Thoracic aorta (tissue), 2 donors: ENCODE results near the gene FOXP1. TPM values are rescaled to one million over a fixed set of nuclear protein-coding genes. Genes with fewer than 3 reads are reported as not detected.

ENCODE experiments used
- ATAC-seq: fragments of 150-250 bp; one replicate; pipeline ENCODE4 v1.8.0; 2017; ENCODE audit warnings: low read depth; ENCODE audit not compliant: insufficient number of reproducible peaks, low FRiP score
- DNase-seq: peaks from one replicate; pipeline ENCODE4 v3.0.0-alpha.2; 2020; ENCODE audit warnings: low spot score
- H3K27ac ChIP-seq, 2 donors: fragments of 200-600 bp; sonication (generic); 1 replicate in 1 of 2; 2 replicates in 1 of 2; pipeline ENCODE4 v1.5.1; 2016; ENCODE audit warnings: mild to moderate bottlenecking in 2 of 2, moderate library complexity in 2 of 2
- H3K27me3 ChIP-seq: fragments of 200-600 bp; sonication (generic); replicated peaks from 2 replicates; pipeline ENCODE4 v1.6.0; 2016; ENCODE audit warnings: mild to moderate bottlenecking; ENCODE audit not compliant: insufficient read depth
- H3K36me3 ChIP-seq: fragments of 200-600 bp; sonication (generic); one replicate; pipeline ENCODE4 v1.5.1; 2016
- H3K4me1 ChIP-seq, 2 donors: fragments of 200-600 bp; sonication (generic); 1 replicate in 1 of 2; 2 replicates in 1 of 2; pipeline versions ENCODE4 v1.5.1 to v1.6.0; 2016; ENCODE audit warnings: low read depth in 2 of 2, mild to moderate bottlenecking in 1 of 2; ENCODE audit not compliant: control insufficient read depth in 1 of 2
- H3K4me3 ChIP-seq: fragments of 200-600 bp; sonication (generic); 2 replicates; pipeline ENCODE4 v1.5.1; 2016; ENCODE audit warnings: mild to moderate bottlenecking
- H3K9me3 ChIP-seq: fragments of 200-600 bp; sonication (generic); 2 replicates; pipeline ENCODE4 v1.5.1; 2016
- CTCF ChIP-seq: fragments of 200-600 bp; sonication (generic); IDR thresholded peaks from one replicate; pipeline ENCODE4 v1.5.1; 2019; ENCODE audit warnings: antibody characterized with exemption
- total RNA-seq, 2 donors: library from RNA; depleted of rRNA; stranded (reverse); fragments of >200 nt; gene quantifications; one replicate each; pipeline versions ENCODE4 v1.1.0 to v1.2.3, GENCODE V29; 2016

FOXP1 gene
- total RNA-seq, 2 donors from 2014 or later, result 176 to 255 TPM

- DNase-seq (no peak), ATAC-seq (no peak)
- no peaks in the 10 kb centered on the region for H3K36me3 ChIP-seq
- no peak overlapping the region for H3K4me3 ChIP-seq
- H3K9me3 ChIP-seq, result no peaks in the 10 kb centered on the region
- H3K27me3 ChIP-seq, result no peaks in the 10 kb centered on the region
- peaks cover 13 to 90% of the 10 kb centered on the region in 2 donors for H3K4me1 ChIP-seq
- H3K27ac ChIP-seq, result peak overlapping the region; percentile 29 to 46
- TF ChIP-seq CTCF, result no peak
Measured at GRCh38 chr3:71077070-71077469, 506.5 kb downstream of the FOXP1 start.

- peaks cover 10 to 92% of the 10 kb centered on the region in 2 donors for H3K4me1 ChIP-seq
- H3K4me3 ChIP-seq, result no peak overlapping the region
- no peak for TF ChIP-seq CTCF
- H3K27ac ChIP-seq, result peak overlapping the region in 1 of 2 donors; percentile 46
- DNase-seq (no peak), ATAC-seq (no peak)
- no peaks in the 10 kb centered on the region for H3K36me3 ChIP-seq
- no peaks in the 10 kb centered on the region for H3K27me3 ChIP-seq
- no peaks in the 10 kb centered on the region for H3K9me3 ChIP-seq
Measured at GRCh38 chr3:71076361-71077002, 507.0 kb downstream of the FOXP1 start.

- Histone ChIP-seq H3K27ac (peak overlapping the region in 1 of 2 donors; percentile 46), H3K9me3 (no peaks in the 10 kb centered on the region), H3K4me3 (no peak overlapping the region), H3K4me1 (peaks cover 15 to 93% of the 10 kb centered on the region in 2 donors), H3K36me3 (no peaks in the 10 kb centered on the region), H3K27me3 (no peaks in the 10 kb centered on the region)
- no peak for DNase-seq
- no peak for ATAC-seq
- TF ChIP-seq CTCF, result no peak
Measured at GRCh38 chr3:71075494-71075893, 508.0 kb downstream of the FOXP1 start.

- no peaks in the 10 kb centered on the region for H3K36me3 ChIP-seq
- DNase-seq (no peak), ATAC-seq (no peak)
- no peaks in the 10 kb centered on the region for H3K27me3 ChIP-seq
- peaks cover 26 to 93% of the 10 kb centered on the region in 2 donors for H3K4me1 ChIP-seq
- H3K27ac ChIP-seq, result peak overlapping the region; percentile 5 to 24
- H3K4me3 ChIP-seq, result no peak overlapping the region
- H3K9me3 ChIP-seq, result no peaks in the 10 kb centered on the region
- TF ChIP-seq CTCF, result no peak
Measured at GRCh38 chr3:71074423-71074822, 509.1 kb downstream of the FOXP1 start.

- ATAC-seq (no peak), DNase-seq (no peak)
- peak overlapping the region in 1 of 2 donors; percentile 74 for H3K27ac ChIP-seq
- peaks cover 26 to 93% of the 10 kb centered on the region in 2 donors for H3K4me1 ChIP-seq
- no peaks in the 10 kb centered on the region for H3K27me3 ChIP-seq
- no peaks in the 10 kb centered on the region for H3K36me3 ChIP-seq
- no peak for TF ChIP-seq CTCF
- no peaks in the 10 kb centered on the region for H3K9me3 ChIP-seq
- H3K4me3 ChIP-seq, result no peak overlapping the region
Measured at GRCh38 chr3:71072986-71073385, 510.5 kb downstream of the FOXP1 start.
